NCI-H446 (cell line): Measurements from ENCODE around the gene ELF5.

Experiments used
- DNase-seq, 2 experiments: peaks; one replicate each; lab custom pipeline; 2025; lab: John Stamatoyannopoulos, UW

ELF5 gene

GRCh38 chr11:34513682-34514449 is at the start of gene ELF5:
Gene ELF5 (minus strand): TSS chr11:34513794. CDS start chr11:34505749, 8,045 bp downstream.
- no peak for DNase-seq

GRCh38 chr11:34562976-34563375 is 49.4 kb upstream of the ELF5 start:
- DNase-seq: no peak

- no peak for DNase-seq
Observed at GRCh38 chr11:34560511-34560910, 46.9 kb upstream of the ELF5 start.

- no peak for DNase-seq
Observed at GRCh38 chr11:34558673-34559072, 45.1 kb upstream of the ELF5 start.

DNA sequence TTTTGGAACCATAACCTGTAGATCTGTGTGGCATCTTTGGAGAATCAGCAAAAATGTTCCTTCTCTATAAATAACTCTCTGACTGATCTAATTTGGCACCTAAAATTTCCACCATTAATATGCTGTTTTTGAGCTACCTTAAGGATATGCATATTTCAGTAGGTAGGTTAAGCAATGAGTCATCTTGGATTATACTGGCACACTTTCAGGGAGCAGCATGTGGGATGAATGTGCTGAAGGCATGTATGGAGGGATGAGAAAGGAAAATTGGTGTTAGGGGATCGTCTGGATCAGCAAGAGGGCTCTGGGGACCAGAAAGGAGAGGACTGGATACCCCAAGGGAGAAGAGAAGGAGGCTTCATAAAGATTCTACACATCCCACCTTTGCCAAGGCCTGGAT is 44.6 kb upstream of the ELF5 start:
- no peak for DNase-seq

- no peak for DNase-seq
Observed at GRCh38 chr11:34552270-34552669, 38.7 kb upstream of the ELF5 start.

DNA sequence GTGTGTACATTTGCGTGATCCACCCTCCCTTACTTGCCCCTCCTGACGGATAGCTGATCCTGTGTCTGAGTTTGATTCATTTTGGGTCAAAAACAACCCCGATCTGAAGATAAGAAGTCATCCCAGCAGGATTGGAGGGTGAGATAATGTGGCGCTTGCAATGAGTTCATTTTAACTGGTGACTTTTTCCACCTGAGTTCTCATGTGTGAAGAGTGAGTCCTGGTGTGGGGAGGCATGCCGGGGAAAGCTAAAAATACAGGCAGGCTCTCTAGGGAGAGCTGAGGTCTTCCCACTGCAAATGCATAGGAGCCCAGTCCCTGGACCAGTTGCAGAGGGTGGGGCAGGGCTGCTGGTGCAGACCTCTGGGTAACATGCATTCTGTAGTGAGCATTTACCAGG is 35.7 kb upstream of the ELF5 start:
- DNase-seq: no peak

DNA sequence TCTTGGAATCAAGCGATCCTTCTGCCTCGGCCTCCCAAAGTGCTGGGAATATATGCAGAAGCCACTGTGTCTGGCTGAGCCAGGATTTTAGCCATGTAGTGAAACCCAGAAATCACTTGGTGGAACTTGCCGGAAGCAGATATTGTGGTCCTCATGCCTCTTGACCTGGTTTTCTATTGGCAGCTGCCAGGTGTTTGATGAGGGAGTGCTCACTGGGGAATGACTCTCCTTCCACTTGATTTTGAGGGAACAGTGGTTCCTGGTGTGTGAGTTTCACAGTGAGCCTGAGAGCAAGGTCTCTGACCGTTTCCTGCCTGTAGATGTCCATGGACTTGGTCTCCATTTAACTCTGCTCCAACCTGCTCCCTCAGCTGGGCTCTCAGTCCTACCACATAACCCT is 34.7 kb upstream of the ELF5 start:
- no peak for DNase-seq

DNA sequence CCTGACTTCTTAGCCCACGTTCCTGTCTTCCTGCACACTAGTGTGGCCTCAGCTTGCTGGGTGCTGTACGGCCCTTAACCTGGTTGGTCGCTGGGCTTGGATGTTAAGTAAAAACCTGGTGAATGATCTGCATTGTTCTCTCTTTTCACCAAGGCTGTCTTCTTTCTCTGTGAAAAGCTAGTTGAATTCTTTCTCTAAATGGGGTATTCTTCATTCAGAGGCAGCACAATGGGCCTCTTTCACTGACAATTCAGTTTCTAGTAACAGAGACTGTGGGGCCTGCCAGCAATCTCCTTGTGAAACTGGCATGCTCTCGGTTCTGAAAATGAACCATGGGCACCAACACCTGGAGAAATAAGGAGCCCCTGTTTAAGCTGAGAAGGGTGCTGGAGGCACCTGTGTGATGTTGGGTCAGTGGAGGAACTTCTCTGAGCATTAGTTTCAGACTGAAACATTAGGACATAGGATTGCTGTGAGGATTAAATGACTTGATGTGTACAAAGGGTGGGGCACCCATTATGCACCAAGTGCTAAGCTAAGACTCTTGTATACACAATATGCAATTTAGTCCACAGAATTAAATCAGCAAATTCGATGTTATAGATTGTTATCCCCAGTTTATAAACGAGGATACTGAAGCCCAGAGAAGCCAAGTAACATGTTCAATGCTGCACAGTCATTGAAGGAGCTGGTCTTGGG is 33.1 kb upstream of the ELF5 start:
- DNase-seq: no peak

DNA sequence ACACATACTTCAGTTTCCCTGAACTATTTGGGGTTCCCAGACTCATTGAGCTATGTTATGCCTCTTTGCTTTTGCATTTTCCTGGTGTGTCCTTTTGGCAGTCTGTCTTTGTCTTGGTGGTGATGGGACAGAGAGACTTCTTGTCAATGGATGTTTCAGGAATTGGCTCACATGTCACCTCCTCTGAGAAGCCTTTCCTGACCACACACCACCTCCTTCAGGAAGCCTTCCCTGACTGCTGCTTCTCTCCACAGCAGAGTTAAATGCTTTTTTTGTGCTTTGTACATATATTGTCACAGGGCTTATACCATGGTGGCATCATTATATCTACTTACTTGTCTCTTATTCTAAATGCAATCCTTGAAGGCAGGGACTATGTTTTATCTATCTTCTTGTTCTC is 28.5 kb upstream of the ELF5 start:
- DNase-seq: no peak

GRCh38 chr11:34540870-34541269 is 27.3 kb upstream of the ELF5 start:
- no peak for DNase-seq

- no peak for DNase-seq
Observed at GRCh38 chr11:34537636-34538035, 24.0 kb upstream of the ELF5 start.

DNA sequence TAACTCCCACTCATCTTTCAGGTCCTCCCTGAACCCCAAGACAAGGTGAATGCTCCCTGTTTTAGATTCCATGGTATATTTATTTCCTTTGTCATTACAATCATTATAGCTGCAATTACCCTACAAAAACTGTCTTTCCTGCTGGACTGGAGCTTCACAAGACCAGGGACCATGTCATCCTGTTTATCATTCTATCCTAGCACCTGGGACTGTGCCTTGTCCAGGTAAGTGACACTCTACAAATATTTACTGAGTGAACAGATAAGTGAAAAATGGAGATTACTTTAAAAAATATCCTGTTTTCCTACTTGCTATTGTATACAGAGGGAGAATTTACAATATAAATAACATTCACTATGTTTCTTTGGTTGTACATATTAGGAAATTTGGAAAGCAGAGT is 22.5 kb upstream of the ELF5 start:
- DNase-seq: no peak

GRCh38 chr11:34534826-34535225 is 21.2 kb upstream of the ELF5 start:
- DNase-seq: no peak

DNA sequence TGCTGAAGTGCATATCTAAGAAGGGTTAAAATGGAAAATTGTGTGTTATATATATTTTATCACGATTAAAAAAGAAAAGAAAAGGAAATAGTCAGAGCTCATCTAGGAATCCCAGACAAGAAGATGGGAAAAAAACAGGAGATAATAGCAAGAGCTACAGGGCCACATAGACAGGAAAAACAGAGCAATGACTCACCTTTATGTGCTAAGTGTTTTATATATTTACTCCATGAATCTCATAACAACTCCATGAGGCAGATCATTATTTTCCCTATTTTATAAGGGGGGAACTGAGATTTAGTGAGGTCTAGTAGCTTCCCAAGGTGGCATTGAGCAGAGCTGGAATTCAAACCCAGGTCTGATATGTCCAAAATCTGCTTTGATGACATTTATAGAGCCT is 18.1 kb upstream of the ELF5 start:
- DNase-seq: no peak

DNA sequence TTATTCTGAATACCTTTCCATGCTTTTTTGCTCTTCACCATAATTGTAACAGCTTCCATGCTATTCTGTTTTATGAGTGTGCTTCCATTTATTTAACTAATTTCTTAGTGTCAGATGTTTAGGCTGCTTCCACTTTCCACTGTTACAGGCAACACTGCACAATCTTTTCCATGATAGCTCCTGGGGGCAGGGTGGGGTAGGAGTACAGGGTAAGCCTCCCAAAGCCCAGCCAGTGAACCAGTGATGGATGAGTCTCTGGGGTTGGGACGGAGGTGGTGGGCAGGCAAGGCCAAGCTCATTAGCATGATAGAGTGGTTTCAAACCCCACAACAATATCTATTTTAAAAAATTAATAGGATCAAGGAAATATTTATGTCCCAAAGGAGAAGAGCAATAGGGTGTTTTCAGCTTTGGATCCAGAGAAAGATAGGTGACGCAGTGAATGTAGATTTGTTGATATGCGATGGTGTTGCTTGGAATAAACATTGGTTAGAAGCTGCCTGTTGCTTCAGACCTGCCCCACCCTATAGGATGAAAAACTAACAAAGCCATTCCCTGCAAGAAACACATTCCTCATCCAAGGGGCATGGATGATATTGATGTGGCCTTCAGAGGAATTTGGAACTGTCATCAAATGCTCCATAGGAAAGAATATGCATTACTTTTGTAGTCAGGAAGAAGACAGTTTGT is 17.1 kb upstream of the ELF5 start:
- DNase-seq: no peak

GRCh38 chr11:34529643-34530042 is 16.0 kb upstream of the ELF5 start:
- no peak for DNase-seq

- no peak for DNase-seq
Observed at GRCh38 chr11:34528072-34528471, 14.5 kb upstream of the ELF5 start.

DNA sequence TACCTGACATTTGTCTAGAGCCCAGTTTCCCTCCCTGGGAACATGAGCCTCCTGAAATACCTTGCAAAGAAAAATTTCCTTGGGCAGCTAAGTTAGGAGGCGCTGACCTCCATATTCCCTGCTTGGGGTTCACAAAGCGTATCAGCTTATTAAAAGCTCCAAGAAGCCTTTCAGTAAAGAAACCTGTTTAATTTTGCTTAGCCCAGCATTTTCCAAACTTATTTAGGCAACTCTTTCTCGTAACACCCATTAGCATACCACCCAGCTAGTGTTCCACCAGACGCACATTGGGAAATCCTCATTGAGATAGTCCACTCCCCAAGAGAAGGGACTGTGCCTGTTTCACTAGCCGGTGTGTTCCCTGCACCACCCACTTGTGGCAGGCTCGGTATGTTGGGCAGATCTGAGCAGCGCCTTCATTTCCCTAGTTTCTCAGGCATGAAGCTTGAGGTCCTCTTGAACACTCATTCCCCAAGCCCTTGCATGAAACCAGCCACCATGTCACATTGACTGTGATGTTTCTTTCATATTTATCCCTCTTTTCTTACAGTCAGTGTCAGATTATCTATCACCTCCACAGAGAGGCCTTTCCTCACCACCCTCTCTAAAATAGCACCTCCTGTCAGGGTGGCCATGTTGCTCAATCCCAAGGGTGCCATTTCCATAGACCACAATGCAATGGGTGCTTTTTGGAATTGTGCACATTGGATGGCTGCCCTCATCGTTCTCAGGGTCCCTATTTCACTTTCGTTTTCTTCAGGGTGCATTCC is 12.5 kb upstream of the ELF5 start:
- no peak for DNase-seq

DNA sequence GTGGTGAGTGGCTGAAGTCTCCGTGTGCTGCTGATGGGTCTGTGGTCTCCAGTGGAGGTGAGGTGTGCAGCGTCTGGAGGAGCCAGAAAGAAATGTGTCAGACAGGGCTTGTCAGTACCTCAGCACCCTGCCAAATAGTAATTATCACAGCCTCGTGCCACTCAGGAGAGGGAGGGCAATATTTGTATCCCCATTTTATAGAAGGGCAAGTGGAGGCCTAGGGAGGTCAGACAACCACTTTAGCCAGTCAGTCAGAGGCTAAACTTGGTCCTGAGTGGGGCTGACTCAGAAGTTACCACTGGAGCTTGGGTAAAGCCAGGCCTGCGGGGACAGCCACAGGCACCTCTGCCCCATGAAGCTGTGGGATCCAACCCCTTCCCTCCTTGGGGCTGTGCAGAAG is 11.5 kb upstream of the ELF5 start:
- DNase-seq: no peak

- DNase-seq: no peak
Observed at GRCh38 chr11:34524696-34525095, 11.1 kb upstream of the ELF5 start.

- DNase-seq: no peak
Observed at GRCh38 chr11:34523053-34523452, 9.5 kb upstream of the ELF5 start.
